Measurements from ENCODE around the gene ETV1.

Gene ETV1

DNA sequence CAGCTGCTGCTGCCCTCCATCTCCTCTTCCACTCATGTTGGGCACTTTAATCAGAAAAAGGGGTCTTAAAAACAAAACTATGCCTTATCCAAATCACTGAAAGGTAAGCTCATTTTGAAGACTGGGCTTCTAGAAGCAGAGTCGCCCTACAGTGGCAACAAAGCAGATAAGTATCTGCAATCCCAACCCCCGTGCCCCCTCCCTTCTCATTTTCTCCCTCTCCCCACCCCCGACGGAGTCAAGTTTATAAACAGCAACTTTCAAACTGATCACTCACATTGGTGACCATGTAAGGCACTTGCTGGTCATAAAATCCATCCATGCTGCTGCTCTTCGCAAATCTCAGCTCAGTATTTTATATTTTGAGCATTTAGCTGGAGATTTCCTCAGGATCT lies 738 bp downstream of the ETV1 start:
- no peak for DNase-seq (ENCODE audit: low read depth)
- TF ChIP-seq, protein P1, sequence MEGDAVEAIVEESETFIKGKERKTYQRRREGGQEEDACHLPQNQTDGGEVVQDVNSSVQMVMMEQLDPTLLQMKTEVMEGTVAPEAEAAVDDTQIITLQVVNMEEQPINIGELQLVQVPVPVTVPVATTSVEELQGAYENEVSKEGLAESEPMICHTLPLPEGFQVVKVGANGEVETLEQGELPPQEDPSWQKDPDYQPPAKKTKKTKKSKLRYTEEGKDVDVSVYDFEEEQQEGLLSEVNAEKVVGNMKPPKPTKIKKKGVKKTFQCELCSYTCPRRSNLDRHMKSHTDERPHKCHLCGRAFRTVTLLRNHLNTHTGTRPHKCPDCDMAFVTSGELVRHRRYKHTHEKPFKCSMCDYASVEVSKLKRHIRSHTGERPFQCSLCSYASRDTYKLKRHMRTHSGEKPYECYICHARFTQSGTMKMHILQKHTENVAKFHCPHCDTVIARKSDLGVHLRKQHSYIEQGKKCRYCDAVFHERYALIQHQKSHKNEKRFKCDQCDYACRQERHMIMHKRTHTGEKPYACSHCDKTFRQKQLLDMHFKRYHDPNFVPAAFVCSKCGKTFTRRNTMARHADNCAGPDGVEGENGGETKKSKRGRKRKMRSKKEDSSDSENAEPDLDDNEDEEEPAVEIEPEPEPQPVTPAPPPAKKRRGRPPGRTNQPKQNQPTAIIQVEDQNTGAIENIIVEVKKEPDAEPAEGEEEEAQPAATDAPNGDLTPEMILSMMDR (IDR thresholded peaks at IDR 0.05; ENCODE audit: insufficient read depth, low read depth, low read length, missing control alignments): no peak

DNA sequence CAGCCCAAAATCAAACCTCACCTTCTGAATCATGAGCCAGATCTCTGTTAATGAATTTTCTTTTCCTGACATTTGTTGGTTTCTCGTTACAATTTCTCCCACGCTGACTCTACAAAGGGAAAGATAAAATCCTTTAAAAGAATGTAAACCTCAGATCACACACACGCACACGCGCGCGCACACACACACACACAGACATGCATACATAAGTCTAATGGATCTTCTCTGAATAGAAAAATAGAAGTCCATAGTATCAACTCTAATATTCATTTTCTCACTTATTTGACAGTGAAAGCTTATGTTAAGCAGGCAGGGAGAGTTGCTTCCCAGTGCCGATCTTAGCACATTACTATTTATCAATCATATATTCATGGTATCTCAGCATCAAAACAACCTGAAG lies 1.4 kb downstream of the ETV1 start:
- DNase-seq (ENCODE audit: low read depth): no peak
- no peak overlapping the region for H3K4me3 ChIP-seq (ENCODE audit: low read depth, low read length)
- TF ChIP-seq, protein P1 (IDR thresholded peaks at IDR 0.05; ENCODE audit: insufficient read depth, low read depth, low read length, missing control alignments): no peak

More for the DNA sequence above, 738 bp downstream of the ETV1 start:
- no peak overlapping the region for H3K4me3 ChIP-seq (ENCODE audit: low read depth, low read length)

DNA sequence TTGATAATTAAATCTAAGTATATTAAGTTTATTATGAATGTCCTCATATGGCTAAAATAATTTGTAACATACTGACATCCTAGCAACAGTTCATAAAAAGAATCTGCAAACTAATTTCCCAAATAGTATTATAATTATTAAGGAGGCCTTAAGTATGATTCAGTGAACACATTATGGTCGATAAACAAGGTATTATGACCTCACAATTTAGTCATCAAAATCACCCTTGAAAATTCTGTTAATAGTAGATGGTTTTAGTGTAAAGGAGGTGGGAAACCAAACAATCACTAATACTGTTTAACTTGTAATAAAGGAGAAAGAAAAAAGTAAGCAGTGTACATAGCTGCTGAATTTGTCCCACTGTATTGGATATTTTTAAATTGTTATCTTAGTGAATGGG lies 2.1 kb downstream of the ETV1 start:
- DNase-seq (ENCODE audit: low read depth): no peak

DNA sequence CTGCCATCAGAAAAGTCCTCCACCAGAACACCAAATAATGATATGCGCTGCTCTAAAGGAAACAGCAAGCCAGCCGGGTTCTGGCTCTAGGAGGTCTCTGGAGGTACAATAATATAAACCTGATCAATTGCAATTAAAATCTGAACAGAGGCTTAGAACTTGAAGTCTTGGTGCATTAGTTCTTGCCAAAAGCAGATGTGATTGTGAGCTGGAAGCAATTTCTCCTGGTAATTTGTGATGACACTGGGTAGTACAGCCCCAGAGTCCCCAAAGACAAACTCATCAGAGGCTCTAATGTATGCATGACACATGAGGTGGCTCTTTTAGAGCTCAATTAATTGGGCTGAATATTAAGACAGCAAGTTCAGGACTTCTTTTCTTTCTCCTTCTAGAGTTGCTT lies 3.3 kb downstream of the ETV1 start:
- DNase-seq (ENCODE audit: low read depth): no peak
- H3K4me3 ChIP-seq (ENCODE audit: low read depth, low read length): no peak overlapping the region
- TF ChIP-seq, protein P1 (IDR thresholded peaks at IDR 0.05; ENCODE audit: insufficient read depth, low read depth, low read length, missing control alignments): no peak

More for the DNA sequence above, 2.1 kb downstream of the ETV1 start:
- no peak overlapping the region for H3K4me3 ChIP-seq (ENCODE audit: low read depth, low read length)
- TF ChIP-seq, protein P1 (IDR thresholded peaks at IDR 0.05; ENCODE audit: insufficient read depth, low read depth, low read length, missing control alignments): no peak

DNA sequence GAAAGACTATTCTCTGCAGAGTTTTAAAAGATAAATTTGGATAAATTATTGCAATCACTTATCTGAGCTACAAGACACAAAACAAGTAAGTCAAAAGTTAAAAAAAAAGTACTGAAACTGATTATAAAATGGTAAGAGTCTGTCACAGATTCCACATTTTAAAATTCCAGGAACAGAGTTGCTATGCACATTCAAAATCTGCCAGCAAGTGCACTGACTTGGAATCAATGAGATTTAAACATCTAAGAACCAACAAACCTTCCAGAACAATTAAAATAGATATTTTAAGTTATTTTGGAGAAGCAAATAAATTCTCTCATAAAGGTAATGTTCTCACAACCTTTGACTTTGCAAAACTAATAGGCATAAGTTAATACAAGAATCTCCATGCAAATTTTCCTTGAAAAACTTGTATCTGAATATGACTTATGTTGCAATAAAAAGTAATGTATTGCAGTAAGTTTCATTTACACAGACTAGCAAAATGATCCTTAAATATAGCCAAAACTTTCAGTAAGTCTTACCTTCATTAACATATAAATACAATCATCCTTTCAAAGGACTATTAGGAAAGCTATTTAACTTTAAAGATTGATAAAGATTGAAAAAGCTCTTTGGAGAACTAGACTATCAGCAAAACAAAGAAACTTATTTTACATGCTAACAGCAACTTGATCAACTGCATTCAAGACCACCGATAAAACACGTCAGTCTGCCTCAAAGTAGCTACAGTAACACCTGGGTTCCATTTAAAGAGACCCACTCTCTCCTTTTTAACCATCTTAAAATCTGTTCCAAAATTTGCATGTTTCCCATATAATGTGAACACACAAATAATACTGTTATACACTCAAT lies 4.4 kb downstream of the ETV1 start:
- TF ChIP-seq, protein P1 (IDR thresholded peaks at IDR 0.05; ENCODE audit: insufficient read depth, low read depth, low read length, missing control alignments): no peak
- no peak for DNase-seq (ENCODE audit: low read depth)
- no peak overlapping the region for H3K4me3 ChIP-seq (ENCODE audit: low read depth, low read length)

DNA sequence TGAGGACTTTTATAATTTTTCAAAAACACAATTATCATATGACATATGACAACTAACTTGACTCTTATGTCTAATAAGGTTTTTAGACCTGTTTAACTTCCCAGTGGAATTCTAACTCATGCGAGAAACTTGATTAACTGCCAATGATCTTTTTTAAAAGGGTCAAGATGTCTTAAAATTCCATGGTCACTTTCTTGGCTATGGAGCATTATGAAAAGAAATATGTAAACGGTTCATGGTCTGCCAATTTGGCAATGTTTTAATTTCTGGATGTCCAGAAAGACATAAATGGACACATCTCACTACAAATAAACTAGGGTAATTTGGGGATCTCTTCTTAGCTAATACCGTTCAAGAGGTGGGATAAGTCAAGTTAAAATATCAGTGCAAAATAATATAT lies 5.4 kb downstream of the ETV1 start:
- DNase-seq (ENCODE audit: low read depth): no peak
- TF ChIP-seq, protein P1 (IDR thresholded peaks at IDR 0.05; ENCODE audit: insufficient read depth, low read depth, low read length, missing control alignments): no peak
- no peak overlapping the region for H3K4me3 ChIP-seq (ENCODE audit: low read depth, low read length)

Data from GM12865 (cell line).